Gastroesophageal sphincter (tissue), 3 donors: ENCODE measurements around the gene BAD.

Source experiments
- EP300 ChIP-seq: sonication (generic); formaldehyde crosslinking; IDR thresholded peaks from one replicate; pipeline ENCODE4 v1.6.1; 2017; ENCODE audit warnings: antibody characterized with exemption, mild to moderate bottlenecking
- POLR2A ChIP-seq, 2 donors: fragments of 450-650 bp; IDR thresholded peaks; one replicate each; pipeline ENCODE4 v1.6.1; 2017; ENCODE audit warnings: antibody characterized with exemption in 2 of 2, mild to moderate bottlenecking in 2 of 2, moderate library complexity in 1 of 2
- TF ChIP-seq, protein P1 (sequence below), 4 experiments: fragments of 200-600 bp in 2 of 4; fragments of 450-650 bp in 2 of 4; sonication (generic) in 1 of 4; IDR thresholded peaks; one replicate each; pipeline ENCODE4 v1.5.1; 2017 to 2019; ENCODE audit warnings: antibody characterized with exemption in 4 of 4, mild to moderate bottlenecking in 2 of 4, moderate library complexity in 2 of 4

DNA sequence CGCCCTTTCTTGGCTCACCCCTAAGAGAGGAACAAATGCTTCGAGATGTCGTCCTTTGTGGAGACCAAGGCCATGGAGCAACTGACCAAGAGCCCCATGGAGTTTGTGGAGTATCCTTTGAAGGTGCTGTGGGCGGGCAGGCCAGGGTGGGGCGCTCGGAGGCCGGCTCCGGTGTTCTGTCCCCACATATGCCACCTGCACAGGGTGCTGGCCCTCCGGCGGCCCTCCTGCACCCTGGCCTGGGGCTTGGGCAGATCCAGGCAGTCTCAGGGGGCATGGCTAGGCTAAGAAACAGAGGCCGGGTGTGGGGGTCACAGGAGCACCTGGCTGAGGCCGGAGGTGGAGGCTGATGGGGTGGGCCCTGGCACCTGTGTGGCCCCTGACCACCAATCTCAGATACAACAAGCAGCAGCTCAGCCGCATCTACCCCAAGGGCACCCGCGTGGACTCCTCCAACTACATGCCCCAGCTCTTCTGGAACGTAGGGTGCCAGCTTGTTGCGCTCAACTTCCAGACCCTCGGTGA is 22.8 kb downstream of the BAD start:
- TF ChIP-seq, protein P1, sequence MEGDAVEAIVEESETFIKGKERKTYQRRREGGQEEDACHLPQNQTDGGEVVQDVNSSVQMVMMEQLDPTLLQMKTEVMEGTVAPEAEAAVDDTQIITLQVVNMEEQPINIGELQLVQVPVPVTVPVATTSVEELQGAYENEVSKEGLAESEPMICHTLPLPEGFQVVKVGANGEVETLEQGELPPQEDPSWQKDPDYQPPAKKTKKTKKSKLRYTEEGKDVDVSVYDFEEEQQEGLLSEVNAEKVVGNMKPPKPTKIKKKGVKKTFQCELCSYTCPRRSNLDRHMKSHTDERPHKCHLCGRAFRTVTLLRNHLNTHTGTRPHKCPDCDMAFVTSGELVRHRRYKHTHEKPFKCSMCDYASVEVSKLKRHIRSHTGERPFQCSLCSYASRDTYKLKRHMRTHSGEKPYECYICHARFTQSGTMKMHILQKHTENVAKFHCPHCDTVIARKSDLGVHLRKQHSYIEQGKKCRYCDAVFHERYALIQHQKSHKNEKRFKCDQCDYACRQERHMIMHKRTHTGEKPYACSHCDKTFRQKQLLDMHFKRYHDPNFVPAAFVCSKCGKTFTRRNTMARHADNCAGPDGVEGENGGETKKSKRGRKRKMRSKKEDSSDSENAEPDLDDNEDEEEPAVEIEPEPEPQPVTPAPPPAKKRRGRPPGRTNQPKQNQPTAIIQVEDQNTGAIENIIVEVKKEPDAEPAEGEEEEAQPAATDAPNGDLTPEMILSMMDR (IDR thresholded peaks at IDR 0.05): no peak
- TF ChIP-seq EP300 (no peak), POLR2A (IDR thresholded peaks at IDR 0.05) (no peak)
